GM19328 (cell line): ENCODE results near the gene LMX1B.

Experiments used
- ATAC-seq: cut with Tn5 transposase; IDR thresholded peaks from one replicate; pipeline ENCODE4 v1.9.1; 2021; ENCODE audit warnings: mild to moderate bottlenecking, moderate library complexity; ENCODE audit not compliant: unreplicated experiment

LMX1B gene

DNA sequence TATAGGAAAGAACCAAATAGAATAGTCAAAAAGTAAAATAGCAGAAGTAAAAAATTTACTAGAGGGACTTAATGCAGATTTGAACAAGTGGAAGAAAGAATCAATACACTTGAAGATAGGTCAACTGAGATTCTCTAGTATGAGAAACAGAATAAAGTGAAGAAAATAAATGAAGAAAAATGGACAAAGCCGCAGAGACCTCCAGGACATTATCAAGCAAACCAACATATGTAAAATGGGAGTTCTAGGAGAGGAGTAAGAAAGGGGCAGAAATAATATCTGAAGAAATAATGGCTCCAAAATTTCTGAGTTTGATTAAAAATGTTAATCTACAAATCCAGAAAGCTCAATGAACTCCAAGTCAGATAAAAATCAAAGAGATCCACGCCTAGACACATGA is 121.1 kb downstream of the LMX1B start:
- no peak for ATAC-seq

DNA sequence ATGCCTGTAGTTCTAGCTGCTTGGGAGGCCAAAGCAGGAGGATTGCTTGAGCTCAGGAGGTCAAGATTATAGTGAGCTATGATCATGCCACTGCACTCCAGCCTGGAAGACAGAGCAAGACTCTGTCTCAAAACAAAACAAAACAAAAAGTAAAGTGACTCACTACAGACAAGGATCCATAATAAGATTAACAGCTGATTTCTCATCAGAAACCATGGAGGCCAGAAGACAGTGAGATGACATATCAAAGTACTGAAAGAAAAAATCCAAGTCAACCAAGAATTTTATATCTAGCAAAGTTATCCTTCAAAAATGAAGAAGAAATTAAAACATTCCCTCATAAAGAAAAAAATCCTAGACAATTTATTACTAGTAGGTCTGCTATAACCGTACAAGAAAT is 121.8 kb downstream of the LMX1B start:
- ATAC-seq, result no peak

DNA sequence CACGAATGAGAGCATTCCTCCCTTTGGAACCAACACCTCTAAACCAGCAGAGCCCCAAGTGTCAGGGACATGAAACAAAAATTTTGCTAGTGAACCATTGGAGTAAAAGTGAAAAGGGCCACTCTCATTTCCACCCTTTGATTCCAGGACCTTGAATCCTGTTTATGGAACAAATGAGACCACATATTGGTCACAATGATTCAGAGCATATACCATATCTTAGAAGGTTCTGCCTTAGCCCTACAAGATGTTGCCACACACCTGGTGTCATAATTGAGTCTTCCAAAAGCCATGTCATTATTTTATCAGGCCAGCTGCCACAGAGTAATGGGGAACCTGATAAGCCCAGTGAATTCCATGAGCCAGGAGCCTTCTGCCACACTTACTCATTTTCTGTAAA is 124.8 kb downstream of the LMX1B start:
- no peak for ATAC-seq

DNA sequence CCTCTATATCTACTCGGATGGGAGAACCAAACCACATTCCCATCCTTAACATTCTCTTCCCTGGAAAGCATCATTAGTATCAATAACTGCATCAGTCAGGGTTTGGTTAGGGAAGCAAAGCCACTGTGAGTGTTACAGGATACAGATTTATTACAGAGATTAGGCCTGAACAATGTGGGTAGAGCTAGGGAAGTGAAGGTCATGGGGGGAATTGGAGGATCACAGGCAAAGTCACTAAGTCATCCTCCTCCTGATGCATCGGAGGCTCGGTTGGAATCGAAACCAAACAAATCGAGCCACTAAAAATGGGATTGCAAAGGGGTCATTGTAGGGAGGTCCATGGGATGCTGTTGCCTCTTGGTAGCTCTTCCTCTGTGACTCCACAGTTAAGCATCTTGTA is 129.3 kb downstream of the LMX1B start:
- ATAC-seq, result no peak

DNA sequence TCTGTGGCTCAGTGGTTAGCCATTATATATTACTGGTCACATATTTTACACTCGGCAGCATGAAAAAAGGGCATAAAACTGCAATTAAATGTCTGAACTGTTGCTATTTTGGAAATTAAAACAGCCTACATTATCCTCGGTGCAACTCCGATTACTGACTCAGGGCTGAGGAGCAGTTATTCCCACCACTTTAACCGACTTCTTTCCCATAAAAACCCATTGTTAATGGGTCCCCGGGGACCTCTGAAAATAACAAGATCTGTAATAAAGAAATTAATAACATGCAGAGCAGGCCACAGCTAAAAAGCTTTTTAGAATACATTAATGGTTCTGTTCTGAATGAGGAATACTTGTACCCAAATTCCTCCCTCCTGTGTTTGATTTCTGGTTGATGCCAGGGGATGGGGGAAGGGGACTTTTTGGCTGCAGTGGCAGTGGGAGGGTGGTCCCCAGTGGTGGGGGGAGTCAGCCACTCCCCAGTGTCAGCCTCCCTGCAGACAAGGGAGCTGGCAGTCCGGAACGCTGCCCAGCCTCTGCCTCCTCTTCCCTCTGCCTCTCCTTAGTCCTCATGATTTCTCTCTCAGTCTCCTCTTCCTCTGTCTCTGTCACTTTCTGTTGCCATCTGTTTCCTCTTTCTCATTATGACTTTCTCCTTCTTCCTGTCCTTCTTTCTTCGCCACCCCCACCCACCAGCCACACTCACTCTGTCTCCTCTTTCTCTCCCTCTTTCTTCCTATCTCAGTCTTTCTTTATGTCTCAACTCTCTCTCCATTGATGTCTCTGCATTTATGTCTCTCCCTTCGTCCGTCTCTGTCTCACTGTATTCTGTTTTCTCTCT is 132.1 kb downstream of the LMX1B start:
- ATAC-seq, result no peak
